Nephron progenitor cell (in vitro differentiated cells): Measurements from ENCODE around the gene TMBIM6.

ENCODE experiments used
- DNase-seq: peaks from one replicate; pipeline ENCODE4 v3.0.0; 2021
- H3K27ac Mint-ChIP-seq: 2 replicates; pipeline ENCODE4 v1.8.0; 2021; ENCODE audit warnings: mild to moderate bottlenecking, moderate library complexity, mixed read lengths
- H3K27me3 Mint-ChIP-seq: 2 replicates; pipeline ENCODE4 v1.8.0; 2021; ENCODE audit warnings: mild to moderate bottlenecking, low read depth, mixed read lengths; ENCODE audit not compliant: poor library complexity
- H3K36me3 Mint-ChIP-seq: 2 replicates; pipeline ENCODE4 v1.8.0; 2021; ENCODE audit warnings: low read depth, mixed read lengths
- H3K4me1 Mint-ChIP-seq: 2 replicates; pipeline ENCODE4 v1.8.0; 2021; ENCODE audit warnings: mixed read lengths
- H3K4me3 Mint-ChIP-seq: 2 replicates; pipeline ENCODE4 v1.8.0; 2021; ENCODE audit warnings: mild to moderate bottlenecking, moderate library complexity, mixed read lengths
- H3K9me3 Mint-ChIP-seq: 2 replicates; pipeline ENCODE4 v1.8.0; 2021; ENCODE audit warnings: mild to moderate bottlenecking, moderate library complexity, mixed read lengths
- TF ChIP-seq, protein P1 (sequence below): fragments of 200-600 bp; sonication (generic); IDR thresholded peaks from 2 replicates; pipeline ENCODE4 v1.5.0; 2021; ENCODE audit warnings: antibody characterized with exemption

Gene TMBIM6

DNA sequence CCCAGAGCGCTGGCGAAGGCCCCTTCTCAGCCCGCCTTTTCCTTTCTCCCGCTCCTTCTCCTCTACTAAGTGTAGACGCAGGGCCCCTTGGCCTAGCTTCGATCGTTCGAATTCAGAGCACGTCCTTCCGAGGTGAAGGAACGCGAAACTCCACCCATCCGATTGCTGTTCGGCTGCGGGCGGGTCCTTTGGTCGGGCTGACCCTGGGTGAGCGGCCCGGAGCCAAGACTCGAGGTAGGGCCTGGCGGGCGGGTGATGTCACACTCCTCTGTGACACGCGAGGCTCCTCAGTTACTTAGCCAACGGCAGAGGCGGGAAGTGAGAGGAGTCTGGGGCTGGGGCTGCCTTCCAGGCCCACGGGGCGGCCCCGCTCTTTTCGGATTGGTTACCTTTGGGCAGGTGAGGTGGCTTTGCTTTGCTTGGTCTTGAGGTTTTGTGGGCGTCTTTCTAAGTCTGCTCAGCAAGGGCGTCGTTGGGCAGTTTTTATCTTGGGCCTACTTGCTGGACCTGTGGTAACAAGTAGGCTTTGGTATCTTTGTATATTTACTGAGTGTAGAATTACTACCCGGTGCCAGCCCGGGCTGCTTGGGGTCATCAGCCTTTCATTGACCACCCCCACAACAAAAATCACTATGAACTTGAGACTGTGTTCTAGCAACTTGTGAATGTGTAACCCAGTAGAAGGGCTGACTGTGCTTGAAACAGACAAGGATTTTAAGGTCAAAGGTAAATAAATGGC, 694 bp downstream of the TMBIM6 start:
- peaks cover 26% of the 10 kb centered on the region for H3K36me3 Mint-ChIP-seq
- TF ChIP-seq, protein P1, sequence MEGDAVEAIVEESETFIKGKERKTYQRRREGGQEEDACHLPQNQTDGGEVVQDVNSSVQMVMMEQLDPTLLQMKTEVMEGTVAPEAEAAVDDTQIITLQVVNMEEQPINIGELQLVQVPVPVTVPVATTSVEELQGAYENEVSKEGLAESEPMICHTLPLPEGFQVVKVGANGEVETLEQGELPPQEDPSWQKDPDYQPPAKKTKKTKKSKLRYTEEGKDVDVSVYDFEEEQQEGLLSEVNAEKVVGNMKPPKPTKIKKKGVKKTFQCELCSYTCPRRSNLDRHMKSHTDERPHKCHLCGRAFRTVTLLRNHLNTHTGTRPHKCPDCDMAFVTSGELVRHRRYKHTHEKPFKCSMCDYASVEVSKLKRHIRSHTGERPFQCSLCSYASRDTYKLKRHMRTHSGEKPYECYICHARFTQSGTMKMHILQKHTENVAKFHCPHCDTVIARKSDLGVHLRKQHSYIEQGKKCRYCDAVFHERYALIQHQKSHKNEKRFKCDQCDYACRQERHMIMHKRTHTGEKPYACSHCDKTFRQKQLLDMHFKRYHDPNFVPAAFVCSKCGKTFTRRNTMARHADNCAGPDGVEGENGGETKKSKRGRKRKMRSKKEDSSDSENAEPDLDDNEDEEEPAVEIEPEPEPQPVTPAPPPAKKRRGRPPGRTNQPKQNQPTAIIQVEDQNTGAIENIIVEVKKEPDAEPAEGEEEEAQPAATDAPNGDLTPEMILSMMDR, result no peak
- H3K27me3 Mint-ChIP-seq, result peaks cover 17% of the 10 kb centered on the region
- H3K9me3 Mint-ChIP-seq, result no peaks in the 10 kb centered on the region
- H3K4me3 Mint-ChIP-seq, result peak overlapping the region; percentile 96
- peak overlapping the region; percentile 99 for H3K27ac Mint-ChIP-seq
- DNase-seq, result peak; percentile 78
- H3K4me1 Mint-ChIP-seq, result peaks cover 38% of the 10 kb centered on the region

DNA sequence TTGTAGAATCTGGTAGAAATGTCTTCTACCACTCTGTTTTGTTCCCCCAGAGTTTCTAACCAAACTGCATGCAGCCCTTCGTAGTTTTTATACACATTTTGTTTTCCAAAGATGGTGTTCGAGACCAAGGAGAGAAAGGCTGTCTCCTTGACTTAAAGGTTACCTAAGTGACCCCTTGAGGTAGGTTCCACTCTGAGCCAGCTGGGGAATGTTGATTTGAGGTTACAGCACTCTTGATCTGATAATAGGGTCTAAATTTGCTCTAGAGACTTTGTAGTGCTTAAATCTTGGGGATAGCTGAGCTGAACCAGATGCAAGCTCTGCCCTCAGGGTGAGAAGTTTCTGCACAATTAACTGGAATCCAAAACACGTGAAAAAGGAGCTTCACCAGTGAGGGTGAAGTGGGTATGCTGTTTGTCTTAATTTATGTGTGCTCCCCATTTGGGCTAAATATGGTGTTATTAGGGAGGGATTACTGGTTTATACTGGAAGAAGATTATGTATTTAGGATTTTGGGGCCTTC, 3.1 kb downstream of the TMBIM6 start:
- Mint-ChIP-seq H3K9me3 (no peaks in the 10 kb centered on the region), H3K27ac (peak overlapping the region; percentile 18), H3K4me1 (peaks cover 45% of the 10 kb centered on the region), H3K27me3 (peaks cover 12% of the 10 kb centered on the region), H3K4me3 (peak overlapping the region; percentile 28), H3K36me3 (peaks cover 31% of the 10 kb centered on the region)
- DNase-seq, result no peak
- TF ChIP-seq, protein P1, result no peak

DNA sequence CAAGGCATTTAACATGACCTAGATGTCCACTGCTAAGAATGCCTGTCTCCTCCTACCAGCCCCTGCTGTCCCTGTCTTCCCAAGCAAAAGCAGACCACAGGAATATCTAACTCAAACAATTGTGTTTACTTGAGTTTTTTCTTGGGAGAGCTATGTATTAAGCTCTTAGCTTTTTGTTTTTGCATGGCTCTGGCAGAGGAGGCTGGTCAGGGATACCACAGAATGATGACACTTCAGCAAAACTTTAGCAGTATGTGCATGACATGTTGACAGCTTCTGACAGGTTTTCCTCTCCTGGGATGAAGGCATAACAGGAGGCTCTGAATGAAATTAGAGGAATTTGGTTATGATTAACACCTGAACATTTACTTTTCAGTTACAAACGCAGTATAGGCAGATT, 6.9 kb downstream of the TMBIM6 start:
- DNase-seq, result no peak
- Mint-ChIP-seq H3K27me3 (no peaks in the 10 kb centered on the region), H3K4me1 (peaks cover 40% of the 10 kb centered on the region), H3K36me3 (peaks cover 41% of the 10 kb centered on the region), H3K9me3 (no peaks in the 10 kb centered on the region), H3K27ac (no peak overlapping the region), H3K4me3 (no peak overlapping the region)
- TF ChIP-seq, protein P1, result no peak

DNA sequence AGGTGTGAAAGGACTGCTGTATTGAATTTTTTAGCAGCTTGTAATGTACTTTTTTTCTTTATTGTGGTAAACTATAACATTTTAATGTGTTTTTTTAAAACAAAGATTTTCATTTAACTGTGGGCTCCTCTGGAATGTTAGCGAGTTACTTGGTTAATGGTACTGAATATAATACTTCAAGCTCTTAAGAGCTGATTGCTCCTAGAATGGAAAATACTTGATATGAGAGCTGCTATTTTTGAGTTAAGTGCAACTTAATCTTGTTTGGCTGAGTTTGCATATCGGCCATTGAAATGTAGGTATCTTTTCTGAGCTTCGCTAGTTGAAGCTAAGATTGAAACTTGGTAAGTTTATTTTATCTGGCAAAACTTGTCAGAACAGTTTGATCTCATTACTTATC, 7.4 kb downstream of the TMBIM6 start:
- no peak for DNase-seq
- TF ChIP-seq, protein P1, result no peak
- Mint-ChIP-seq H3K27ac (peak overlapping the region; percentile 19), H3K4me1 (peaks cover 35% of the 10 kb centered on the region), H3K36me3 (peaks cover 42% of the 10 kb centered on the region), H3K4me3 (no peak overlapping the region), H3K9me3 (no peaks in the 10 kb centered on the region), H3K27me3 (no peaks in the 10 kb centered on the region)

DNA sequence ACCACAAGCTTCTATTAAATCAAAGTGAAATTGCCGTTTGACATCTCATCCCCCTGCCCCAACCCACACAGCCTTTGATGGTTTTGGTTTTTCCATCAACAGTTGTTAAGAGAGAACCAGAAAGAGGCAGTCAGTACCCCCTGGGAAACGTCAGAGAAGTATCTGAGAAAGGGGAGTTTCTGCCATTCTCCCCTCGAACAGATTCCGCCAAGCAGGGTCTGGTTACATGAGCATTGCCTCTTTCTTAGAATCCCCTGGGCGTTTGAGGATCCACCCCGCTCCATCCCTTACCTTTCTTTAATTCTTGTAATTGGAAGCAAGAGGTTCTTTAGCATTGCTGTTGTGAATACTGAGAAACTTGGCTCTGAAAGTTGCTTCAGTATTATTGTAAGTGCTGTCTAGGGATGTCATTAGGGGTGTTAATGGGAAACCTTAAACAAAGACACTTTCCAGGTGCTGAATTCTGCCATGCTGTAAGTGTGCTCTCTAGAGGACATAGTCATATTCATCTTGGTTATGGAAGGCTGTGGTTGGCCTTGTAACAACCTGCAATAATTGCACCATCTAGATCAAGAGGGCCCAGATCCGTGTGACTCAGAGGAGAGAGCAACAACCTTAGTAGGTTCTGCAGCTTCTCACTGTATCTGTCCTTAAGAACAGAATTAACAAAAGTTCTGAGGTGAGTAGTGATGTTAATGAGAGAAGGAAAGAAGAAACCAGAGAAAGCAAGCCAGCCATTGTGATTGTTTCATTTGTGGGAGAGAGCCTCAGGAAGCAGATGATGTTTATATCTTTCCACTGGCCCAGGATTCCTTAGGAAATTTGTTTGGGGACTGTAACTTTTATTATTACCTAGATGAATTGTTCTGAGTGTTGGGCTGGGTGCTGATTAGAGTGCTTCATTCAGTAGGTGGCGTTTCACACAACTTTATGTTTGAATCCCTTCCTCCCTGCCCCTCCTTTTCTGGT, 9.0 kb downstream of the TMBIM6 start:
- TF ChIP-seq, protein P1, result no peak
- H3K27me3 Mint-ChIP-seq, result no peaks in the 10 kb centered on the region
- no peak overlapping the region for H3K4me3 Mint-ChIP-seq
- H3K36me3 Mint-ChIP-seq, result peaks cover 43% of the 10 kb centered on the region
- no peaks in the 10 kb centered on the region for H3K9me3 Mint-ChIP-seq
- no peak for DNase-seq
- peaks cover 24% of the 10 kb centered on the region for H3K4me1 Mint-ChIP-seq
- peak overlapping the region; percentile 71 for H3K27ac Mint-ChIP-seq
